ENCODE data around the gene PCDH19.
A peak's percentile ranks its signal among the peaks of the same experiment; 100 is the strongest.

PCDH19 gene

GRCh38 chrX:100407147-100407783, 2.8 kb downstream of the PCDH19 start:
- DNase-seq (ENCODE audit: low read depth): no peak

GRCh38 chrX:100405424-100405823, 4.6 kb downstream of the PCDH19 start:
- no peak for DNase-seq (ENCODE audit: low read depth)

DNA sequence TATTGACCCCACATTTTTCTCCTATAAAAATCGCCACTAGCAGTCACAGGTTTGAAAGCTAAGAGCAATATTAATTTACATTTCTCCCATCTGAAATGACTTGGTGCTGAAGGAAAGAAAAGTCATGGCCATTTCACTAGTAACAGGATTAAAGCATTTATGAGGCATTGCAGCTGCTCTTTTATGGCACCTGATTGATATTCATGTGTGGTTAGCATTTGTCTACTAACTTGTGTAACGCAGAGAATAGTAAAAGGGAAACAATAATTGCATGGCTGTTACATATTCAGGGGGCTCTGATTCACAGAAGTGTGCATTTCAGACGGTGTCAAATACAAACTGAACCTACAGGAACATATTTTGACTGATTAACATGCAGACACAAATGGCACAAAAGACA, 5.2 kb downstream of the PCDH19 start:
- no peak for DNase-seq (ENCODE audit: low read depth)

DNA sequence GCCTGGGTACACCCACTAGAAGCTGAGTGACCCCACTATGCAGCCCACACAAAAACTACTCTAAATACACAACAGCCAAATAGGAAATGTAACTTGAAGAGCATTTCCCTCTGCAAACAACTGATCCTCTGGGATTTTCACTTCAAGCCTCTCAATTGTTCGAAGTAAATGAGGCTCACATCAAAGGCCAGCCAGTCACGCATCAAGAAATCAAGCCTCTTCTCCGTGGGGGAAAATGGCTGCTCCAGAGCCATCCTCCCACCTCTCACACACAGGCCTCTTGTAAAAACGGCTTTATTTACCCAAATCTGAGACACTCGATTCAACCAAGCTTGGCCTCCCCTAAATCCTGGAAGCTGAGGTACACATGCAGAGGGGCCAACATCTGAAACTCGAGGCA, 14.3 kb downstream of the PCDH19 start:
- no peak for DNase-seq (ENCODE audit: low read depth)

GRCh38 chrX:100381619-100382018, 28.5 kb downstream of the PCDH19 start:
- no peak for DNase-seq (ENCODE audit: low read depth)

GRCh38 chrX:100379388-100379986, 30.6 kb downstream of the PCDH19 start:
- no peak for DNase-seq (ENCODE audit: low read depth)

- no peak for DNase-seq (ENCODE audit: low read depth)
These were observed 32.2 kb downstream of the PCDH19 start for GRCh38 chrX:100377826-100378225.

DNA sequence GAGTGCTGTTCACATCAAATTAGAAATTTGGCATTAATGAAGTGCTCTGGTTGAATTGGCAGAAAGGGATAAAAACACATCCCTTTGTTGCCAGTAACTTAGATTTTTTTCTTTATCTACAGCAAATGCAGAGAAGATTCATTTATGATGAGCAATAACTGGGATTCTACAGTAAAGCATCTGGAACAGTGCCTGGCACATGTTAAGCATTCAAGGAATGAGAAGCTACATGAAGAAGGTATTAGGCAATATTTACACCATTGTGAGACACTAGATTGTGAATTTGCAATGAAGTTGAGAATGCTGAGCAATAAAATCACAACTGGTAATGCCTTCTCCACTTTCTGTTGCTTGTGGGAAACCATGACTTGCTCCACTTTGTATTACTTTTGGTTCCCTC, 33.5 kb downstream of the PCDH19 start:
- DNase-seq (ENCODE audit: low read depth): peak; percentile 28

GRCh38 chrX:100373673-100374072, 36.4 kb downstream of the PCDH19 start:
- no peak for DNase-seq (ENCODE audit: low read depth)

DNA sequence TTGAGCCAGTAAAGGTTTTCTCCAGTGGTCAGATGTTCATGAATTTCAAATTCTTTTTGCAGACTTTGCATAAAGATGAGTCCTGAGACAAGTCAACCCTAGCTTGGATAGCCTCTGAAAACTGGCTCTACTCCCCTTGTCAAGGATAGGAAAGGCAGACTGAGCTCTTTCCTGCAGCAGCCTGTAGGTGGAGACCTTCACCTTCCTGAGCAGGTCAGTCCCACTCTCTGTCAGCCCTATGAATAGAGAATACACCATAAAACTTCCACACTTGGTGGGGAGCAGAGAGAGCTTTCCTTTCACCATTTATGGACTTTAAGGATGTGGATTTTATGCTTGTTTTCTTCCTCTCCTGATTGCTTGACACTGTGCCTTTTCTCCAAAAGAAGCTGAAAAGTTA, 41.9 kb downstream of the PCDH19 start:
- DNase-seq (ENCODE audit: low read depth): no peak

DNA sequence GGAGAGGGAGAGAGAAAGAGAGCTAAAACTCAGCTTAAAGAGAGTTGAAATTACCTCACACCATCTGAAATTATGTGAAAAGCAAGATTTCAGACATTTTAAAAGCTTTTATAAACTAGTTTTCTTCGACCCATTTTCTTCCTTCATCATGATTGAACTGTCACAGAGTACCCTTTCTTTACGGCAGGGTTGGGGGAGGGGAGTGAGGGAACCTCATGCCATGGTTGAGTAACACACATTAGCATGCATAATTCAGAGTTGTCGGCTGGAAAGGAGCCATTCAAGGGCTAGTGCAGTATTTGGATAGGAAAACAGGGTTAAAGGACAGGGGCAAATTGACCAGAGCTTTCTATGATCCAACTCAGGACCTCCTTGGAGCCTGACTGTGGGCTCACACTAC, 46.2 kb downstream of the PCDH19 start:
- DNase-seq (ENCODE audit: low read depth): no peak

DNA sequence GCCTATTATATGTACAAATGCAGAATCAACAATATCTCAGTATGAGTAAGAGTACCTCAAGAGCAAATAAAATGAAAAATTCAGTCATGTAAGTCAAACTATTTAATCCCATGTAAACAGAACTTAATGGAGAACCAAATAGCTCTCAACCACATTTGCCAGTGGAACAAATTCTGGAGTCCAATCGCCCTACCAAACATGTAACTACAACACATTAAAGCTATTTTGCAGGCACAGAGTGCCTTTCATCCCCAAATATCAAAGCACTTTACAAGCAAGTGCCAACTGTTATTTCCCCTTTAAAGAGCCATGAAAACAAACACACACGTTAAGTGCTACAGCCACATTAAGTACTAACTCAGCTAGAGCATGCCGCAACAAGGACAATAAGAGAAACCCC, 51.3 kb downstream of the PCDH19 start:
- DNase-seq (ENCODE audit: low read depth): no peak

DNA sequence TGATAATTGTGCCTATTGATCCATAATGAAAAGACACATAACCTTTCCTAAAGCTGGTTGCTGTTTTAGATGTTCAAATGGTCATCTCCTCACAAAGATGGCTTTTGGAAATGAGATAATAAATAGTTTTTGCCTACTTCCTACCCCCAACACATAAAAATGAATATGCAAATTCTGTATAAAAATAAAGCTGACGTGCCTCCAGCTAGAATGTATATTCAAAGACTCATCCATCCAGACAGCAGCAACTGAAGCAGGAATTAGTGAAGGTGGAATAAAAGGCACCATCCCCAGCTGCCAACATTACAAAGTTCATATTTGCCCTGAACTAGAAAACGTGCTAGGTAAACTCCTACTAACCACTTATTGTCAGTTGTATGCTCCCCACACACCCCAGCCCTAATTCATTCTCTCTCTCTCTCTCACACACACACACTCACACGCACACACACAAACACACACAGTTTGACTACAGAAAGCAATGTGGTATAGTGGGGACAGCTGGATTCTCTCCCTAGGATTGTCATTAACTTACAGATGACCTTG, 53.6 kb downstream of the PCDH19 start:
- no peak for DNase-seq (ENCODE audit: low read depth)

DNA sequence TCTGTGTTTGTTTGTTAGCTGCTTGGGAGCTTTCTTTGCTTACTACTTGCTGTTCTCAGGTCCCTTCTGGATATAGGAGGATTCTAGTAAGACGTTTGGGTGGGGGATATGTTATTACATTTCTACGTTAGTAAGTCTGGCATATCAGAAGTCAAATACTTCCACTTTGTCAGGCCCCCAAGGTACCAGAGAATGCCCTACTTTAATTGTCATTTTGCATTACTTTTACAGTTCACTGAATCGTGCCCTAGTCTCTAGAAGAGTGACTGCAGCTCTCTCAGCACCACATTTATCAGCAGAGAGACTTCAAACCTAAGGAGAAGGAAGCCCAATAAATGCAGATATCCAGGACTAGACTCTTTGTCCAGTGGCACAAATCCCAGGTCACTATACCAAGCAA, 54.4 kb downstream of the PCDH19 start:
- DNase-seq (ENCODE audit: low read depth): no peak

DNA sequence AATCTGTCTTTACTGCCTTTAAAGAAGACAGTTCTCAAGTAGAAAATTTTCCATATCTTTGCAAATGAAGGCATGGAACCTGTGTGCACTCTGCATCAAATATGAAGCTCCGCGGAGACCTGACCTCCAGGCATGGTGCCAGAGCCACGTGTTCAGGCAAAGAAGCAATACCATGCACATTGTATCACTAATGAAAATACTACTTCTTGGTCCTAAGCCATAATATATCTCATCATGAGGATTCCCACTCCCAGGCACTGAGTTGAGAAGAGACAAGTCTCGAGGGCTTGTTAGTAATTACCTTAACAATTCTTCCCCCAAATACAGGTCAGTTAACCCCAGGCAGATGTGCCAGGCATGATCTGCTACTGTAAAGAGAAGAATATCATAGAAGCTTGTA, 56.7 kb downstream of the PCDH19 start:
- DNase-seq (ENCODE audit: low read depth): no peak

DNA sequence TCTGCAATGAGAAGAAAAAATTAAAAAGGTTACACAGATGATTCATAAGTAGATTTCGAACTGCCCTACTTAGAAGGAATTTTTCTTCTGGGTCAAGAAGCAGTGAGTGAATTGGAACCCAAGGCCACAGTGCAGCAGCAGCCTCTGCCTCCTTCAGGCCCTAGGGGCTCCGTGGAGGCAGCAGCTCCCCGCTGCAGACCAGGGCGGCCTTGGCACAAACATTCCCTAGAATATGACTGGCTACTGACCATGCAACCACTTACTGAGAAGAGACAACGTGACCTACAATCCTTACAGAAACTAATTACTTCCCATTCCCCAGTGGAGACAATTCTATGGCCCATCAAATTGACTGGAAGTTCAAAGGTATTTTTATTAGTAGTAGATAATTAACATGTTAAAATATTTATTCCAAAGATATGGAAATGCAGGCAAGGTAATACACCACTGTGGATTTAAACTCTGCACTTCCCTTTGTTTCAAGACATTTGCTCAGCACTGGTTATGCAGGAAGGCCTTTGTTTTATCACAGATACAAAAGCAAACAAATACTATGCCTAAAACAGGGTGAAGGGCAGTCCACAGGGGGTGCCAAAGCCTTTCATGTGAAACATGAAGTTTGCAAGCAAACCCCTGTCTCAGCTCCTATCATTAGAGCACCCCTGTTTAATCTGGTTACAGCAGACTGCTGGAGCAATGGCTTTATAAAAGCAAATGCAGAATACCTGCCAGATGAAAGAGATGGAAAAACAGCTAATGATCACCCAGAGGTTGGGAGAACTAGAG, 59.2 kb downstream of the PCDH19 start:
- no peak for DNase-seq (ENCODE audit: low read depth)

DNA sequence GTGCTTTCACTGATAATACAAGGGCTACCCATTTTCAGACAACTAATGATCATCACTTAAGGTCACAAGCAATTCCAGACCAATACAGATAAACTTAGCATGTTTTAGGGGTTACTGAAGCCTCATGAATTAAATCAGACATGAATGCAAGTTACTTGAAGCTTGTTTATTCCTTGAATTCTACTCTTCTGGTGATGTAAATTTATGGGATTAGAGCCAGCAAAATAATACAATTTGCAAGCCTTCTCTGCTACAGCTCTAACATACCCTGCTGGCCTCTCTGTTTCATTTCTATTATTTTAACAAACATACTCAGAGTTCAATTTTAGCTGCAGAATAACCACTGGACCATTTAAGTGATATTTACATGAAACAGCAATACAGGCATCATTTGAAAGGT, 60.7 kb downstream of the PCDH19 start:
- no peak for DNase-seq (ENCODE audit: low read depth)

DNA sequence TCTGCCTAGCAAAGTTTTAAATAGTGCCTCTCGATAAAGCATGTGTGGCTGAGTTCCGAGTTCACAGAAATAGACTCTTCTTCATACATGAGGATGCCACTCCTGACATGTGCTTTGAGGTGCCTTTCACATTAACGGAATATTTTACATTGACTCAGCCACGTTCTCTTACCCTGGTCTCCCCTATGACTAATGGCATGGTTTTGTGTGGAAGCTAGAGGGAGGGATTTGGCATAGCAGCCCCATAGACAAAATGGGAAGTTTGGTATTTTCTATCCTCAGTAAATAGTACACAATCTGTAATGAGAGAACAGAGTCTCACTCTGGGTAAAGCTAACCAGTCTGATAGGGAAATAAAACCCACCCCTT, 68.9 kb downstream of the PCDH19 start:
- DNase-seq (ENCODE audit: low read depth): no peak

- no peak for DNase-seq (ENCODE audit: low read depth)
These were observed 69.5 kb downstream of the PCDH19 start for GRCh38 chrX:100340491-100341141.

GRCh38 chrX:100328351-100328750, 81.7 kb downstream of the PCDH19 start:
- DNase-seq (ENCODE audit: low read depth): no peak

GRCh38 chrX:100319716-100320115, 90.4 kb downstream of the PCDH19 start:
- no peak for DNase-seq (ENCODE audit: low read depth)

DNA sequence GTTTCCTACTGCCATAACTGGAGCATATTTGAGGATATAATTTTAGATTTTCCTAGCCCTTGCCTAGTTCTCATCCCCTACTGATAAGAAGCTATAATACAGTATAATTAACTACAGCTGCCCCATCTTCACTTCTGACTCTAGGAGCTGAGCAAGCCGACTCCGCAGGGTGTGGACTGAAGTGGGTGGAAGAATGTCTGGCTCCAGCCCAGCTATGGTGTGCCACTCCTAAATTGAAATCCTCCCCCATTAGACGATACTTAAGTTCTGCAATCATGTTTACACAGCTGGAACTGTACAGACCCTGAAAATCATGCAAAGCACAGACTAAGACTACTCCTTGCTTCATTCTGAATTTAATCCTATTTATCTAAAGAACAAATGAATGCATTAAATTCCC, 93.1 kb downstream of the PCDH19 start:
- DNase-seq (ENCODE audit: low read depth): peak; percentile 64

- no peak for DNase-seq (ENCODE audit: low read depth)
These were observed 94.5 kb downstream of the PCDH19 start for GRCh38 chrX:100315566-100315965.
